AG09319 (cell line): ENCODE results near the gene KRT38.

ENCODE experiments used
- DNase-seq: peaks from one replicate; pipeline ENCODE4 v3.0.0-alpha.2; 2010; ENCODE audit warnings: low read depth; ENCODE audit errors: extremely low read depth
- CTCF ChIP-seq: IDR thresholded peaks from 2 replicates; pipeline ENCODE4 v1.5.1; 2011; ENCODE audit warnings: low read depth, mild to moderate bottlenecking, inconsistent platforms, low read length, moderate library complexity

KRT38 gene

GRCh38 chr17:41483531-41483930 lies 42.7 kb upstream of the KRT38 start:
- TF ChIP-seq CTCF = no peak
- no peak for DNase-seq

DNA sequence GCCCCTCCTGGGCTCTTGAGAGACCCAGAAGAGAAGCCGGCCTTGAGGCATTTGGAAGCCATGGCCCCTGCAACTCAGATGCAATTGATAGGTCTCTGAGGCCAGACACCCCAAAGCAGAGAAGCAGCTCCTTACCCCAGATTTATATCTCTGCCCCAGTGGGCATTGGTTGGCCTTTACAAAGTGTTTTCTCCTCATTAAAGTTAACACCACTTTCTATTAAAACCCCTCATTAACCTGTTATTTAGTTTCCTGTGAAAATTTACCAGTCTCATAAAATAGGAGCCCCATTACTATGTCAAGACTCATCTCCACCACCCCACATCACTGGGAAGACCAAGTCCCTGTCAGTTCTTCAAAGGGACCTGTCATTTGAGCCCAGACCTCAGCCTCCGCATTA lies 40.3 kb upstream of the KRT38 start, which contains the start of gene KRT35:
KRT35 (minus strand) TSS at position 116 of the 400 bp plus-strand sequence; CDS start at position 62, 54 bp downstream.
- TF ChIP-seq CTCF = no peak
- no peak for DNase-seq

DNA sequence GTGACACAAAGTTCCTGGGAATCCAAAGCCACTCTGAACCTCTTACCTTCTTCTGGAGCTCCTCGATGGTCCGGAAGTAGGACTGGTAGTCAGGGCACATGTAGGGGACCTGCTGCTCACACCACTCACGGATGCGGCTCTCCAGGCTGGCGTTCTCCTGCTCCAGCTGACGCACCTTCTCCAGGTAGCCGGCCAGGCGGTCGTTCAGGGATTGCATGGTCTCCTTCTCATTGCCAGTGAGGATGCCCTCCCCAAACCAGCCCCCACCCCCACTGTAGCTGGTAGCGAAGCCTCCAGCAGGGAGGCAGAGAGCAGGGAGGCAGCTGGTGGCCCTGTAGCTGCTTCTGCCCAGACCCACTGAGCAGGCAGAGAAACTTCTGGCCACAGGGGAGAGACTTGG lies 39.8 kb upstream of the KRT38 start:
- no peak for DNase-seq
- no peak for TF ChIP-seq CTCF

GRCh38 chr17:41480136-41480535 lies 39.4 kb upstream of the KRT38 start:
- no peak for DNase-seq
- TF ChIP-seq CTCF = no peak

DNA sequence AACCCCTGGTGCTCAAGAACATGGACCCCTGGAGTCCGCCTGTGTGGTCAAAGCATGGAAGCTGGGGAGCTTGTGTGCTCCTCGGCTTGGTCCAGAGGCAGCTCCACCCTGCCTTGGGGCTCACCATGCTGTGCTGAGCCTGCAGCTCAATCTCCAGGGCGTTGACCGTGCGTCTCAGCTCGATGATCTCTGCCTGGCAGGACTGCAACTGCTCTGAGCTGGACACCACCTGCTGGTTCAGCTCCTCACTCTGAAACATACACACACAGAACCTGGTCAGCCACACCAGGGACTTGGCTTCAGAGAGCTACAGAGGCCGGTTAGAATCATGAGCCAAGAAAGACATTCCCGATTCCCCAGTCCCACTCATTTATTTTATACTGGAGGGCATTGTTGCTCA lies 37.5 kb upstream of the KRT38 start:
- DNase-seq = no peak
- TF ChIP-seq CTCF = no peak

DNA sequence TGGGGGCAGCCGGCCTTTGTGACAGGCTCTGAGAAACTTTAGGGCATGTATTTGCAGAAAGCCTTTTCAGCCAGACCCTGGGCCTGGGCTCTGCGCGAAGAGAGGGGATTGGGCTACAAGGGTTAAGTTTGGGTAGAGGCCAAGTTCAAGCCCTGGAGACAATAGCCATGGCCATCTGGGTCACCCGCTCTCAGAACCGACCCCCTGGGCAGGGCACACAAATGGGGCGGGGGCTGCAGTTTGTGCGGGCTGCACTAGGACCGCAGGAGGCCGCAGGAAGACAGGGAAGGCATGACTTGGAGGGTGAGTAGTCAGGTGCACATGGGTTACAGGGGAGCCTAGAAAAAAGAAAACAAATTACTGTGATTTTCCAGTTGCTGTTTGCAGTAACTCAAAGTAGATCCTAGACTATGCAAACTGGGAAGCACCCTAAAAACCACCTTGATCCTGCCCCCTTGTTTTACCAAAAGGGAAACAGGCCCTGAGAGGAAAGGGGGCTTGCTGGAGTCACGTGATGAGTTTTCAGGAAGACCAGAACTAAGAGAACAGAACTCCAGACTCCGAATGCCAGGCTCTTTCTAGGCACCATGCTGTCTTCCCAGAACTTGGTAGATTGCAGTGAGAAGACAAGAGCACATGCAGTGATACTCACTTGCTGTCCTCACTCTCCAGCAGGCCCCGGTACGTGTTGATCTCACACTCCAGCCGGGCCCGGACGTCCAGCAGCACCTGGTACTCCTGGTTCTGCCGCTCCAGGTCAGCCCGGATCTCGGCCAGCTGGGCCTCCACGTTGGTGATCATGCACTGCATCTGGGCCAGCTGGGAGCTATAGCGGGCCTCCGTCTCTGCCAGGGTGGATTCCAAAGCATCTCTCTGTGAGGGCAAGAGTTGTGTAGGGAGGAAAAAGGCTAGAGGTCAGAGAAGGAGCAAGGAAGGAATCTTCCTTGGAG lies 36.4 kb upstream of the KRT38 start:
- no peak for DNase-seq
- TF ChIP-seq CTCF = no peak

DNA sequence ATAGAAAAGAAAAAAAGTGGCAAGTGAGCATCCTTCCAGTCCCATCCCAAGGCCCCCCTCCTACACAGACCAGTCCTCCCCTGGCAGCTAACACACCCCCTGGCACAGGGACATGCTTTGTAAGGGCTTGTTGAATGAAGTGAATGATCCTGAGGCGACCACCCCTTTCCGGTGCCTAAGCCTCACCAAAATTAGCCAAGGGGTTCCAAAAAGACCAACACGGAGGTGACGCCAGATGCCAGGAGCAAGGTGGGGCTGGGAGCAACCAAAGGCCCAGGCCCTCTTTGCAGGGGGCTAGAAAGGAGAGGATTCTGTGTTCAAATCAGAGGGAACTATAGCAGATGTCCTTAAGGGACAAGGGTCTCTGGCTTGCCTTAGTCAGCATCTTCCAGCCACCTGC lies 34.6 kb upstream of the KRT38 start:
- no peak for TF ChIP-seq CTCF
- no peak for DNase-seq
